Nucleus accumbens (tissue), 56 donors: ENCODE measurements around the gene RIPPLY1.

Source experiments
- DNase-seq, 56 donors: peaks; one replicate each; lab custom pipeline; 2025; lab: John Stamatoyannopoulos, UW

The RIPPLY1 gene

GRCh38 chrX:106903291-106903824 lies at the start of gene RIPPLY1:
TSS of gene RIPPLY1 (minus strand) at chrX:106903341. CDS start at chrX:106903287, 54 bp downstream.
- DNase-seq = no peak

GRCh38 chrX:106952538-106952937 lies 49.4 kb upstream of the RIPPLY1 start:
- DNase-seq = no peak

- no peak for DNase-seq
These were observed 48.9 kb upstream of the RIPPLY1 start for GRCh38 chrX:106952089-106952488.

- DNase-seq = no peak
These were observed 48.1 kb upstream of the RIPPLY1 start for GRCh38 chrX:106951230-106951629.

GRCh38 chrX:106950381-106950780 lies 47.2 kb upstream of the RIPPLY1 start:
- DNase-seq = no peak

- DNase-seq = no peak
These were observed 46.2 kb upstream of the RIPPLY1 start for GRCh38 chrX:106949366-106949765.

- DNase-seq = no peak
These were observed 45.5 kb upstream of the RIPPLY1 start for GRCh38 chrX:106948641-106949040.

- DNase-seq = no peak
These were observed 43.3 kb upstream of the RIPPLY1 start for GRCh38 chrX:106946464-106946863.

- DNase-seq = no peak
These were observed 36.9 kb upstream of the RIPPLY1 start for GRCh38 chrX:106940068-106940467.

GRCh38 chrX:106939566-106939965 lies 36.4 kb upstream of the RIPPLY1 start:
- peak in 6 of 56 donors; percentile 0 to 5 (median 5) for DNase-seq

GRCh38 chrX:106936246-106936645 lies 33.1 kb upstream of the RIPPLY1 start:
- DNase-seq = no peak

GRCh38 chrX:106935175-106935574 lies 32.0 kb upstream of the RIPPLY1 start:
- no peak for DNase-seq

- DNase-seq = no peak
These were observed 30.4 kb upstream of the RIPPLY1 start for GRCh38 chrX:106933538-106933961.

- DNase-seq = no peak
These were observed 29.9 kb upstream of the RIPPLY1 start for GRCh38 chrX:106932960-106933537.

- no peak for DNase-seq
These were observed 29.4 kb upstream of the RIPPLY1 start for GRCh38 chrX:106932492-106932923.

- DNase-seq = no peak
These were observed 28.8 kb upstream of the RIPPLY1 start for GRCh38 chrX:106931831-106932491.

GRCh38 chrX:106928227-106928626 lies 25.1 kb upstream of the RIPPLY1 start:
- DNase-seq = no peak

GRCh38 chrX:106927700-106928099 lies 24.6 kb upstream of the RIPPLY1 start:
- no peak for DNase-seq

GRCh38 chrX:106927023-106927422 lies 23.9 kb upstream of the RIPPLY1 start:
- no peak for DNase-seq

- no peak for DNase-seq
These were observed 18.5 kb upstream of the RIPPLY1 start for GRCh38 chrX:106921637-106922036.

GRCh38 chrX:106919932-106920452 lies 16.9 kb upstream of the RIPPLY1 start, which contains the start of gene CLDN2:
TSS of gene CLDN2 (plus strand) at chrX:106920402. CDS start at chrX:106928229, 7,827 bp downstream.
- no peak for DNase-seq
